DOHH2 (cell line): Measurements from ENCODE around the gene APELA.
"Not testable (repeated sequence)": the region's sequence is repeated elsewhere in the genome, so short reads cannot be mapped to it uniquely, and the experiment has no call there.

Source experiments
- H3F3A ChIP-seq: fragments of 200-600 bp; sonication (generic), shearing (Covaris generic); 2 replicates; pipeline ENCODE4 v1.6.0; 2016; ENCODE audit warnings: antibody characterized with exemption, mild to moderate bottlenecking; ENCODE audit not compliant: control insufficient read depth, insufficient read depth
- H3K27ac ChIP-seq: fragments of 200-600 bp; sonication (generic); 2 replicates; pipeline ENCODE4 v1.5.1; 2014; ENCODE audit warnings: low read depth, mild to moderate bottlenecking, low read length, moderate library complexity
- H3K27me3 ChIP-seq: fragments of 200-600 bp; sonication (generic); 2 replicates; pipeline ENCODE4 v1.6.1; 2014; ENCODE audit warnings: mild to moderate bottlenecking, low read length, mixed read lengths; ENCODE audit not compliant: control insufficient read depth
- H3K36me3 ChIP-seq: fragments of 200-600 bp; sonication (generic); 2 replicates; pipeline ENCODE4 v1.6.1; 2014; ENCODE audit warnings: mild to moderate bottlenecking, low read length, moderate library complexity, mixed read lengths; ENCODE audit not compliant: control insufficient read depth
- H3K4me1 ChIP-seq: fragments of 200-600 bp; sonication (generic); 2 replicates; pipeline ENCODE4 v1.6.1; 2014; ENCODE audit warnings: mild to moderate bottlenecking, low read length, mixed read lengths; ENCODE audit not compliant: control insufficient read depth
- H3K4me2 ChIP-seq: fragments of 200-600 bp; sonication (generic); 2 replicates; pipeline ENCODE4 v1.6.0; 2014; ENCODE audit warnings: mild to moderate bottlenecking, low read length, moderate library complexity
- H3K4me3 ChIP-seq: fragments of 200-600 bp; sonication (generic); 2 replicates; pipeline ENCODE4 v1.5.1; 2014; ENCODE audit warnings: mild to moderate bottlenecking, low read length, mixed read lengths
- H3K79me2 ChIP-seq: fragments of 200-600 bp; sonication (generic); 2 replicates; pipeline ENCODE4 v1.6.1; 2014; ENCODE audit warnings: mild to moderate bottlenecking, low read length, mixed read lengths; ENCODE audit not compliant: control insufficient read depth
- H3K9me2 ChIP-seq: fragments of 200-600 bp; sonication (generic); replicated peaks from 2 replicates; pipeline ENCODE4 v1.6.1; 2014; ENCODE audit warnings: mild to moderate bottlenecking, low read length, mixed read lengths; ENCODE audit not compliant: control insufficient read depth
- H3K9me3 ChIP-seq: fragments of 200-600 bp; sonication (generic); 2 replicates; pipeline ENCODE4 v1.6.1; 2014; ENCODE audit warnings: antibody characterized with exemption, low read length, mixed read lengths; ENCODE audit not compliant: control insufficient read depth, insufficient read depth
- H4K20me1 ChIP-seq: fragments of 200-600 bp; sonication (generic); 2 replicates; pipeline ENCODE4 v1.6.0; 2014; ENCODE audit warnings: low read depth, mild to moderate bottlenecking, antibody characterized with exemption, low read length, moderate library complexity; ENCODE audit not compliant: control insufficient read depth, insufficient read depth
- EZH2phosphoT487 ChIP-seq: fragments of 200-600 bp; sonication (generic); IDR thresholded peaks from 2 replicates; pipeline ENCODE4 v1.6.1; 2017; ENCODE audit warnings: borderline replicate concordance, mild to moderate bottlenecking, antibody characterized with exemption, low read length, moderate library complexity, mixed read lengths
- TF ChIP-seq, protein P1 (sequence below): fragments of 200-600 bp; sonication (generic); IDR thresholded peaks from one replicate; pipeline ENCODE4 v1.5.1; 2014; ENCODE audit warnings: antibody characterized with exemption, mild to moderate bottlenecking, low read depth, low read length; ENCODE audit not compliant: poor library complexity, severe bottlenecking

Gene APELA

DNA sequence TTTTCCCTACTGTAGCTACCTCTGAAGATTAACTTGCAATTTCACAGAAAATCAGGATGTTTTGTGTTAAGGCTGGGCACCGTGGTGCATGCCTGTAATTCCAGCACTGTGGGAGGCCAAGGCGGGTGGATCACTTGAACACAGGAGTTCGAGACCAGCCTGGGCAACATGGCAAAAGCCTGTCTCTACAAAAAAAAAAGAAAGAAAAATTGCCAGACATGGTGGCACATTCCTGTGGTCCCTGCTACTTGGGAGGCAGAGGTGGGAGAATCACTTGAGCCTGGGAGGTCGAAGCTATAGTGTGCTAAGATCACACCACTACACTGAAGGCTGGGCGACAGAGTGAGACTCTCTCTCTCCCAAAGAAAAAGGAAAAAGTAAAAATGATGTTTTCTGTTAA, 27.4 kb downstream of the APELA start:
- Histone ChIP-seq H3K27ac (no peak overlapping the region), H3K4me2 (no peak overlapping the region), H3K4me1 (no peaks in the 10 kb centered on the region), H3K9me3 (no peaks in the 10 kb centered on the region), H3F3A (no peaks in the 10 kb centered on the region), H4K20me1 (no peaks in the 10 kb centered on the region), H3K4me3 (no peak overlapping the region), H3K9me2 (no peaks in the 10 kb centered on the region), H3K79me2 (no peaks in the 10 kb centered on the region), H3K27me3 (no peaks in the 10 kb centered on the region), H3K36me3 (no peaks in the 10 kb centered on the region)
- TF ChIP-seq EZH2phosphoT487, result no peak
- TF ChIP-seq, protein P1, sequence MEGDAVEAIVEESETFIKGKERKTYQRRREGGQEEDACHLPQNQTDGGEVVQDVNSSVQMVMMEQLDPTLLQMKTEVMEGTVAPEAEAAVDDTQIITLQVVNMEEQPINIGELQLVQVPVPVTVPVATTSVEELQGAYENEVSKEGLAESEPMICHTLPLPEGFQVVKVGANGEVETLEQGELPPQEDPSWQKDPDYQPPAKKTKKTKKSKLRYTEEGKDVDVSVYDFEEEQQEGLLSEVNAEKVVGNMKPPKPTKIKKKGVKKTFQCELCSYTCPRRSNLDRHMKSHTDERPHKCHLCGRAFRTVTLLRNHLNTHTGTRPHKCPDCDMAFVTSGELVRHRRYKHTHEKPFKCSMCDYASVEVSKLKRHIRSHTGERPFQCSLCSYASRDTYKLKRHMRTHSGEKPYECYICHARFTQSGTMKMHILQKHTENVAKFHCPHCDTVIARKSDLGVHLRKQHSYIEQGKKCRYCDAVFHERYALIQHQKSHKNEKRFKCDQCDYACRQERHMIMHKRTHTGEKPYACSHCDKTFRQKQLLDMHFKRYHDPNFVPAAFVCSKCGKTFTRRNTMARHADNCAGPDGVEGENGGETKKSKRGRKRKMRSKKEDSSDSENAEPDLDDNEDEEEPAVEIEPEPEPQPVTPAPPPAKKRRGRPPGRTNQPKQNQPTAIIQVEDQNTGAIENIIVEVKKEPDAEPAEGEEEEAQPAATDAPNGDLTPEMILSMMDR, result no peak

GRCh38 chr4:164904941-164905340, 28.0 kb downstream of the APELA start:
- Histone ChIP-seq H3K79me2 (no peaks in the 10 kb centered on the region), H3K4me1 (no peaks in the 10 kb centered on the region), H3F3A (no peaks in the 10 kb centered on the region), H3K27me3 (no peaks in the 10 kb centered on the region), H3K9me2 (no peaks in the 10 kb centered on the region), H3K9me3 (no peaks in the 10 kb centered on the region), H3K27ac (no peak overlapping the region), H3K4me2 (no peak overlapping the region), H3K4me3 (no peak overlapping the region), H3K36me3 (no peaks in the 10 kb centered on the region), H4K20me1 (no peaks in the 10 kb centered on the region)
- TF ChIP-seq, protein P1, result no peak
- no peak for TF ChIP-seq EZH2phosphoT487

DNA sequence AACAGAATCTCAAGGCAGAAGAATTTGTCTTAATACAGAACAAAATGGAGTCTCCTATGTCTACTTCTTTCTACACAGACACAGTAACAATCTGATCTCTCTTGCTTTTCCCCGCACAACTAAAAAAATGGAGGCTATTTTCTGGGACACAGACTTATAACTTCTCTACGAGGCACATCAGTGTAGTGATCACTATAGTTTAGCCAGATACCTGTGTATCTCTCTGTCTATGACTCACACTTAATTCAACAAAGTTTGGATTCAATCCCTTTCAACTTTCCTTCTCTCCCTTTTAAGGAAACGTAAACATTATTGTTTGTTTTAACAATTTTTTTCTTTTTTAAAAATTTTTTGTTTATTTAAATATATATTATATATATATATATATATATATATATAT, 29.4 kb downstream of the APELA start:
- no peak for TF ChIP-seq EZH2phosphoT487
- TF ChIP-seq, protein P1, result no peak
- Histone ChIP-seq H3K9me2 (no peaks in the 10 kb centered on the region), H3F3A (no peaks in the 10 kb centered on the region)

GRCh38 chr4:164913506-164913905, 36.5 kb downstream of the APELA start:
- not testable (repeated sequence) for H3K9me3 ChIP-seq, H3K27me3 ChIP-seq, H3K4me1 ChIP-seq, H3K4me2 ChIP-seq, H3F3A ChIP-seq, H3K4me3 ChIP-seq, H4K20me1 ChIP-seq, H3K79me2 ChIP-seq, H3K9me2 ChIP-seq, H3K27ac ChIP-seq, H3K36me3 ChIP-seq

More for the DNA sequence above, 29.4 kb downstream of the APELA start:
- H4K20me1 ChIP-seq, result no peaks in the 10 kb centered on the region
- H3K27ac ChIP-seq, result no peak overlapping the region
- H3K36me3 ChIP-seq, result no peaks in the 10 kb centered on the region
- no peak overlapping the region for H3K4me3 ChIP-seq
- H3K9me3 ChIP-seq, result no peaks in the 10 kb centered on the region
- H3K4me1 ChIP-seq, result no peaks in the 10 kb centered on the region
- no peaks in the 10 kb centered on the region for H3K79me2 ChIP-seq
- no peak overlapping the region for H3K4me2 ChIP-seq
- H3K27me3 ChIP-seq, result no peaks in the 10 kb centered on the region
